T follicular helper cell (primary cell): ENCODE results near the gene USH2A.

ENCODE experiments used
- DNase-seq: peaks from one replicate; pipeline ENCODE4 v3.0.0-alpha.2; 2020; ENCODE audit warnings: low read depth

USH2A gene

DNA sequence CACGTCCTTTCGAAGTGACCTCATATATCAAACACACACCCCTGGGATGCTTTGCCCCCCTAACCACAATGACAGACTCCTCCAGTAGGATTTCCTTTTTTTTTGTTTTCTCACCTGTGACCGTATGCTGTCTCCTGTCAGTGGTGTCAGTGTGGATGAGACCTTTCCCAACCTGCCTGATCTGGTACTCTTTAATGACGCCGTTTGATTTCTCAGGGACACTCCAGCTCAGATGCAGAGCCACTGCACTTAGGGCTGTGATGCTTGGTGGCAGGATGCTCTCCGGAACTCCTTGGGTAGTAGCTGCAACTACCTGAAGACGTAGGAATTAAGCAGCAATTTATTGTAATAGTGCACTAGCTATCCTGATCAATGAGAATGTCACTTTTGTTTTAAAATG lies 643.5 kb downstream of the USH2A start:
- DNase-seq: no peak

DNA sequence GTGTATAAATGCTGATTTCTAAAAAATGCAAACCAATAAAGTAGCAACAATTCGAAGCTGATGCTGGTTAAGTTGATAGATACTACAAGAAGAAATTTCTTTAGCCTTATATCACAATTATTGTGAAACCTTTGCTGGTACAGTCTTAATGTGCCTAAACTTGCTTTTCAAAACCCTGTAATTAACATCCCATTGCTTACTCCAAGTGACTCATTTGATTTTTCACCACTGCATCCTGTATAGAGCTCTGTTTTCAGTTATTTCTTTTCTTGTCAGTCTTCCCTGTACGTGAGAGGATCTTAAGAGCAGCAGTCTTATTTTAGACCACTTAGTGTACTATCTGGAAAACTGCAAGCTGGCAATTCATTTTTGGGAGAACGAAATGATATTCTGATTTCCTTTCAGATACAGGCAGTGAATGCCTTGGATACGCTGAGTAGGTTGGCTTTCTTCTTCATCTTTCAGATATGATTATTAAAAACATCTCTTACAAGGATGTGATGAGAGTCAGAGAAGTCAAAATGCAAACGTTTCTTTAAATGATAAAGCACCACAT lies 645.8 kb downstream of the USH2A start:
- DNase-seq: no peak

DNA sequence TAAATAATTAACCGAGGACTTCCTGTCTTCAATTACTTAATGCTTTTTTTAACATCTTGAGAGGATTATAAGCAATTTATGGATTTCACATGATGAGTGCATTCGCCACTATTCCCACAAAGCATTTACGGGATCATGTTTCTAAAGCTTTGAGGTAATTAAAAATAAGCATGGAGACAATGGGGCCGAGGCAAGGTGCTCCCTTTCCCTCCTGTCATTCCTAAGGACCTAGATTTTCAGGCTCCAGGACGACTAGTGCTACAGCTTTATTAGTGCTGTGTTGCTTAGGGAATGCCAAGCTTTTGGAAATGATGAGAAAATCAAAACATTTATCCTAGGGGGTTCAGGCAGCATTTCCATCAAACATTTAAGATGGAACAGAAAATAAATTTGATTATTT lies 646.9 kb downstream of the USH2A start:
- DNase-seq: no peak

DNA sequence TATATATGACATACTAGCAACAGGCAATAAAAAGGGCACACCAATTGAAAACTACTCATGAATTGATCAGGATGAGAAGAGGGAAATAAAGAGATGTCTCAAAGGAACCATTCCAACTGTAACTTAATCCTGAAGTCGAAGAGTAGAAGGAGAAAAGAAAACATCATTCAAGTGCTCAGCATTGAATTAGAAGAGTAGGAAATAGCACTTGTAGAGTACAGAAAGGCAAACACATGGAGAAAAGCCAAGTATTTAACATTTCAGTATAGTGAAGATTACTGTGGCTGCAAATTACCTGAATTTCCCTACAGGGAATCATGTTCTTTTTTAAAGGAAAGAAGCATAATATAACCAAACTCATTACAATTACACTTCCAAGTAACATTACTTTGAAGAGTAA lies 651.1 kb downstream of the USH2A start:
- DNase-seq: no peak

DNA sequence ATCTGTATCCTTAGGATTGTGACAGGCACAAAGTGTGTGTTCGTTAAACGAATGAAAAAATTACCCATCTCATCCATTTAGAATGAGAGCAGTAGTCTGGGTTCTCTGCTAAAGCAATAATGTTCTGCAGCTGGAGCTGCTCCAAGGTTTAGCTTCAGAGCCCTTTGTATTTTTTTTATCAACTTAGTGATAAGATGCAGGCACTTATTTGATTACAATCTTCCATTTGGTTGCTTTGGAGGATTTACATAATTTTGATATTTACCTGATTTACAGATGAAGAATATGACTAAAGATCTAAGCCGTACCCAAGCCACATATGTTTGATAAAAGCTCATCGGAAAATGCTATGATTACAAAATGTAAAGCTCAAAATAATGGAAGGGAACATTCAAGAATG lies 654.9 kb downstream of the USH2A start:
- no peak for DNase-seq

DNA sequence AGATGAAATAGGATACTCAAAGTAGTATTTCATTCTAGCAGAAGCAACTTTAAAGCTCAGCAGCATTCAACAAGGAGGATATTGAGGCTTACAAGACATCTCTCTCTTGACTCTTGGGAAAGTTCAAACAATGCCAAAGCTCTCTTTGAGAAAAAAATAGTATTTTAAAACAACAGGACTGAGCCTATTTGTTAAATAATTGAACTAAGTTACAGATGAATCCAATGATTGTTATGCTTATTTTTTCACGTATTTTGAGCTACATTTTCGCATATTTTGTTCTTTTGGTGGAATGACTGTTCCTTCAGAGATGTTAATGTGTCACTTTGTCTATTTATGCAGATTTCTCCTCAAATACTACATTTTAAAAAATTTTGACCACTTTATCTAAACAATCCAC lies 655.5 kb downstream of the USH2A start:
- DNase-seq: no peak

DNA sequence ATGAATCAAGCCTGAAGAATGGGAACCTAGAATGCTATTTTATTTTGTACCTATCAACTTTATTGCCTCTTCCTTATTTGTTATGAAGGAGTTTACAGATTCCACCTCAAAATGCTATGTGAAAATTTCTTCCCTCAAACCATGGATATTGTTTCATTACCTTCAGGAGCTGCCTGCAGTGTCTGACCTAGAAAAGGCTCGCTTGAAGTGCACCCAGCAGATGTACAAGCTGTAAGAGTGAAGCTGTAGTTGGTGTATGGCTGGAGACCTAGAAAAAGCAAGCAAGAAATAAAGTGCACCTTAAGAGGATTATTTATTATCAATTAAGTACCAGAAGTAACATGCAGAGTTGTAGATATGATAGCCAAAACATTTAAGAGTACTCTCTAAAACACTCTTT lies 656.7 kb downstream of the USH2A start:
- no peak for DNase-seq

DNA sequence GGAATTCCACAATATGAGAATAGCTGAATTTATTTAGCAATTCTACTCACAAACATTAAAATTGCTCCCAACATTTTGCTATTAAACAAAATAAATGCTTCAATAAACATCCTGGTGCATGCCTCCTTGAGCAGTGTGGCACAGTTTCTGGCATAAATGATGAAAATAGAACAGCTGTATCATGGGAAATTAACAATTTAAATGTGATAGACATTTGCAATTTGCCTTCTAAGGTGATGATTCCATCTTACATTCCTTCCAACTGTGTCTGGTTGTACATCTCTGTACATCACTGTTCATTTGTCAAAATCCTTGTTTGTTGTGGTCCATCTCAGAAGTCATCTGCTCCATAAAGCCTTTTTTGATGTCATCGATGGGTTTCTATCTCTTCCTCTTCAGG lies 657.4 kb downstream of the USH2A start:
- DNase-seq: no peak

DNA sequence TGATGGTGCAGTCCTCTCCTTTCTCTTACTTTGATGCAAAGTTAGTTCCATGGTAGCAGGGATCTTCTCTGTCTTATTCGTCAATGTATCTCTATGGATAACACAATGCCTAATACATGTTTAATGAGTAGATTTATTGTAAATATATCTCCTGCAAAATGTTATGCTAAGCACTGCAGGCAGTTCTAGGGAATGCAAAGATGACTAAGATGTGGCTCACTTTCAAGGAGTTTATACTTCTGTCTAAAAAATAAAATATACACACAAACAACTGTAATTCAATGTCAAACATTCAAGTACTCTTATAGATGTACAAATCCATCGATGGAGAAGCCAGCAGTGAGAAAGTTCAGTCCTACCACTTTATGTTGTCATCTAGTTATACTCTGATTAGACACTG lies 661.8 kb downstream of the USH2A start:
- DNase-seq: no peak

DNA sequence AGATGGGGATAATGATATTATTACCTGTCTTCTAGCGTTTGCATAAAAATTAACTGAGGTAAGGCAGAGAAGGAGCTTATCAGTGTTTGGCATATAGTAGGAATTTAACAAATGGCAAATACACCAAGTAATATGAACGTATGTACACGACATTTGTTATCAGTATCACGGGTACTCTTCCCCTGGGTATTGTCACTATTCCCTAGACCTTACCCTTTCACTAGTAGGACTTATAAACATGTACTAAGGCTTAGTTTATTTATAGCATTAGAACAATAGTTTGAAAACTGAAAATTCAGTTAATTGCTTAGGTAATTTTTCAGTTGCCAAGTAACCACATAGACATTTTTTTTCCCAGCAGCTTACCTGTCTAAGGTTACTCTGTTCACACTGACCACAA lies 669.1 kb downstream of the USH2A start:
- DNase-seq: no peak

DNA sequence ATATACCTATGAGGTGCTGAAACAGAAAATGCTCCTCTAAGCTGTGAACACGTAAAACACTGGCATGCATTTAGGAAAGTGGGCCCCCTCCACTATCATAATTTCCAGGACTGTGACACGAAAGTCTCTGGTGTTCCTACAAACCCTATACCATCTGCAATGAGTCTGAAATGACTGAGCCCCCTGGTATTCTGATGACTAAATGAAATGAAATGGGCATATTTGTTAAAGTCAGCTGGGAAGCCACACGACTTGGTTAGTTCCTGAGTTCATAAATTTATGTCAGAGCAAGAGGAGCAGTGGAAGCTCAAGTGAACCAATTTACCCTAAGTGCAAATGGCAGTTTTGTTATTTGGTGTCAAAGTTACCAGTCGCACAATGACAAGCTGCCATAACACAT lies 673.8 kb downstream of the USH2A start:
- no peak for DNase-seq

DNA sequence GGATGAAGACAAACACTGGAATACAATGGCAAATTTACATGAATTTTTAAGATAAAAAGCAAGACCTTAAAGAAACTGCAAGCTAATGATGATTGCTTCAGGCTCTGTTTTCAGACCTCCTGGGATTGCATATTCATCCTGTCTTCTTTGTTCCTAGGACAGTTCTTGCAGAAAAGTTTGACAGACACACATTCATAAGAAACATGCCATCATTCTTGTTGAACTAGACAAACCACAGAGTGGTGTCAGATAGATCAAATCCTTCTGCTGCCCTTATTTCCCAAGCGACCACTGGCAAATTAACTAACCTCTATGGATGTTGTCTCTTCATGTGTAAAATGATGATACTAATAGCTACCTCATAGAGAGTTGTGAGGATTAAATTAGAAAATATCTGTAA lies 674.8 kb downstream of the USH2A start:
- no peak for DNase-seq

DNA sequence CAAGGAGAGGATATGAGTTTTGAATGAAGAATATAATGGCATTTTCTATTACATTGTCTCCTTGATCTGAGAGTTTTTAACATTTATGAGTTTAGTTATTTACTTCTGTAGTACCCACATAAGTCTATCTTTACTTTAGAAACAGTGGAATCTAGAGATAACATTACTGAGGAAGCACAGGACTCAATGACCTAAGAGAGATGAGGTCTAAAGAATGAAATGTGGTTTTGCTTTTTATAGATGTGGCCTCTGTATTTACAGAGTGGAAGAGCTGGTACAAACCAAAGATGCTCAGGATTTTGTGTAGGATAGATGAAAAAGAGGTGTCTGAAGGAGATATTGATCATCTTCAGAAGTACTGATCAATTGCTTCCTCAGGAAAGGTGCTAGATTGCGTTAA lies 678.8 kb downstream of the USH2A start:
- DNase-seq: no peak

DNA sequence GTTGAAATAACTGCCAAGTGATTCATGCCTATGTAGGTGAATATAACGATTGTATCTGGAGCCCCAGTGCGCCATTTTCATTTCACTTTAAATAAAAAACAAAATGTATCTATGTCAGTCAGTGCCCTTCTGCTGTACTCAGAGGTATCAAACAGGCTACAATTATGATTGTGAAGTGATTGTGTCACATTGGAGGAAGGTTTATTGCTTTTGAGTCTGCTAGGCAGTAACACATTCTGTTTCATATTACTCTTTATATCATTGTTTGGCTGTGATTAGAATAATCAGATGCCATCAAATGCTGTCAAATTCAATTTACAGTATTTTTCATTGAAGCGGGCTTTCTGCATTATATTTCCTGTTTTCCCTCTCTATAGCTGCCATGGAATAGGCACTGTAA lies 684.2 kb downstream of the USH2A start:
- no peak for DNase-seq

DNA sequence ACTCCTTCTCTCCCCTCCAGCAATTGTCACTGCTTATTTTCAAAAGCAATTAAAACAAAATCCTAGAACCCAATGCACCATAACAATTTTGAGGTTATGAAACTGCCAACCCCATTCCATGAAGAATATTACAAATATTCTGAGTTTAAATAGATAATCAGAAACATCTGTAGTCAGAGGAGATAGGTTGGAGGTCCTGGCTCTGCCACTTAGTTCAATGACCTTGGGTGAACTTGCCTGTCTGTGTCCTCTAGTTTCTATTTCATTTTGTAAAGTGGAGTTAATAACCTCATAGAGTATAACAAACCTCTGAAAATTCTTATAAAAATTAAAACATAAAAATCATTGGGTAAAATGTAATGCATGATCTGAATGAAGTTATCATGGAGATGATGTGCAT lies 691.5 kb downstream of the USH2A start:
- DNase-seq: no peak

DNA sequence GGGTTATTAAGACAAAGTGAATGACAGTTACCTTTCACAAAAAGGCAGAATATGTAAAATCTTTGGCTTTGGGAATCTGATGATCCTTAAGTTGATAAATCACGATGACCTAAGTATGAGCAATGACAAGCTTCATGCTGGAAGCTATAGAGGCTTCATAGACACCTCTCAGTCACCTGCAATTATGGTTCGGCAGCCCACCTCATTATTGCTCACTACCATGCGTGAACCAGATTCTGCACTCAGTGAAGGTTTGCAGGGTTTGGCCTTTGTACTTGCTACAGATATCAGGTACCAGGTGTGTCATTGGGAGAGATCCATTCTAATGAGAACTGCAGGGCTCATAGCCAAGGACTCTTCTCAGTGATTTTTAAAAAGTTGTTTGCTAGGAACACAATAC lies 692.6 kb downstream of the USH2A start:
- DNase-seq: no peak

DNA sequence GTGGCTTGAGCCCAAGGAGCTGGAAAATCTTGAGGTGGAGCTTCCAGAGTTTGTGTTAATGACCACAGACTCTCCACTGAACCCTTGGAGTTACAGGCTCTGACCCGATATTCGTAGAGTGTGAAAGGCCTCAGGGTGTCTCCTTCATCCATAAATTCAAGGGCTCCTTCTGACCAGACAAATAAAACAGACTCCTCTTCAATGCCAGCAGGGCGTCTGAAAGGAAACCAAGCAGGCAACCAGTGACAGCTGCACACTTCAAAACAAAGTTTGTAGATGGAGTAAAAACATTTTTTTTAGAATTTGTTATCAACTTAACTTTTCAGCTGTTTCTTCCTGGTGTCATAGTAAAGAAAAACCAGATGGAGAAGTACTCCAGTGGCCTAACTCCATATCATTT lies 695.1 kb downstream of the USH2A start:
- no peak for DNase-seq

DNA sequence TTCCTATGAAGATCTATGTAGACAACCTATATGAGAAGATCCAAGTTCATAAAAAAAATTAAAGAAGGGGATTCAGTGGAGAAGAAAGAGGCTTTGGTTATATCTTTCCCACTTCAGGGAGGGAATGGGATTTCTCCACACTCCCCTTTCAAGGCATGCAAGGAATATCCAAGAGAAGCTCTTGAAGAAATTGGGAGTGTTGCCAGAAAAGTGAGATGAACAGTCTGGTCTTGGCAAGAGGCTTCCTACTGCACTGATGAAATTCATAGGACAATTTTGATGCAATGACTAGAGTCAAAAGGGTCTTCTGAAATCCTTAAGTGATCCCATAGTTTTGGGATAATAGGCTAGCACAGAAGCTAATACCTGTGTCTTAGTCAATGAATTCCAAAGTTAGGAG lies 703.1 kb downstream of the USH2A start:
- no peak for DNase-seq

DNA sequence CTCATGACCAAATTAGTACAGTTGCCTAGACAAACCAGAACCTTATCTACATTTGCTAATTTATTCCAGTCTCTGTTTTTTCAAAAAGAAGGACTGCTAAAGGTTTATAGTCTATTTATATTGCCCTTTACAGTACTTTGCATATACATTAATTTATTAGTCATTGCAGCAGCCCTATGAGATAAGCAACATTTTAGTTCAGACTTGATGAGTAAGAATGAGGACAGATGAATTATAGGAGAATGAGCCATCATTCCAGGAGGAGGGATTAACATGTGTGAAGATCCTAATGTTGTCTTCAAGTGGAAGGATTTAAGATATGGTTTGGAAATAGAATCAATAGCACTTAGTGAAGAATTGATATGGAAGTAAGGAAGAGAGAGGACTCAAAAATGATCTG lies 703.7 kb downstream of the USH2A start:
- no peak for DNase-seq

DNA sequence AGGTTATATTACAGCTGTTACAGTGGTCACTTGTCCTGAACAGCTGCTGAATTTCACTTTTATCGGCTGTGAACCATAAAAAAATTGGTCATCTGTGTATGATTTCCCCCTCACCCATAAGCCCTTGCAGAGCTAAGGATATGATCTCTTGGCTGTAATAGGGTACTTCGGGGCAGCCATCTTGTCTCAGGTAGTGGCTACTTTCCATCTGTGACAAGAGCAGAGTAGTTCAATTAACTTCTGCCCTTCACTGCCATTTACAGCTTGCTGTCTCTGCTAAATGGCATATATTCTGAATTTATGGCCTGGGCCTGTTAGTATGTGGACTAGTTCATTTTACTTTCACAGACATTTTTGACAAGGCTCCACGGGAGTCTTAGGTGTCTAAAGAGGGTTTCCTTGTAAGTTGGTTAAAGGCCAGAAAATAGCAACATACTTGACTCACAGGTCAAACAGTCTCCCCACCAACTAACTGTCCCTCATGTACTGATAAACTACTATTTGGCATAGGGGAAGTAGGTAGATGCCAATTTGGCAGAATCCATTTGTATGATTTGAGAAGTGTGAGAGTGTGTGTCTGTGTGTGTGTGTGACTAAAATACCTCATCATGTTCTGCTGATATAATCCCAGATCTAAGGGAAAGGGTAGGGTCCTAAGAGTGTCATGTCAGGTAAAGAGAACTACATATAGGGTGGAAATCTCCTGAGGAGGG lies 704.5 kb downstream of the USH2A start:
- no peak for DNase-seq

DNA sequence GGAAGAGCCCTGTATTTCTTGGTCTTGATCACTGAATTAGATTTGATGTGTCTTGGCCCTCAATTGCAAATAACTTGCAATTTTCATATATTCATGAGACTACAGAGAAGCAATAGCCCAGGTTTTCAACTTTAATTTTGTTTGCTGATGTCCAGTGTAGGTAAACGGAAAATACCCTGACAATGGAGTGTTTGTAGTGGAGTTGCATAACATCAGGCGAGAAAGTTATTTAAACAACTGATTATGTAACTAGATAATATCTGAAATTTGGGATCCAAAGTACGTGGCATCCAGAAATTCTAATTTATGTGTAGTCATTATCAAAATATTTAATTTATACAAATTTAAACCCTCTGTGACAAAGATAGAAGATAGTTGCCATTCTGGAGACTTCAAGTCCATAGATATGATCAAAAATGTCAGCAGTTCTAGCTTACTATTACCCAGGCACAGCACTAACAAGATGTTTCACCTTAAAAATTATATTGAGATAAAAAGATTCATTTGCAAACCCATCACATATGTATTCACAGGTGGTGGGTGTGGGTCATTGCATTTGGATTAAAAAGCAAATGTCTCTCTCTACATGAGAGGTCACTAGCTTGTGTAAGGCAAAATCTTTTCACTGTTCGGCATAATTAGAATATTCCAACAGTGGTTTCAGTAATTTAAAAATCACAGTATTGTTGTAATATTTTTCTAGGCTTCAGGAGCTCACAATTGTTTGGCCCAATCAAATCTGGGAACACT lies 705.4 kb downstream of the USH2A start:
- DNase-seq: no peak

DNA sequence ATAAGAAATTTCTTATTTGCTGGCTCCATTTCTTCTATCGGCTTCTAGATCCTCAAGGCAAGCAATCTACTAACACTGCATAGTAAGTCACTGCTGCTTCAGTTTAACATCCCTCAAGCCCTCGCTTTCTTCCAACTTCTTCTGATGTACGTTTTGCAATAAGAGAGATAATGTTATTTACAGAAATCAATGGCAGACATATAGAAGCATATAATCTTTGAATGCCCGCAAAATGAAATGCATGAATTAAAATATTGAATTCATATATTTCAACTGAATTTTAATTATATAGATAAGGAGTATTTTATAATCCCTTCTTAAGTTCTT lies 712.4 kb downstream of the USH2A start:
- no peak for DNase-seq

DNA sequence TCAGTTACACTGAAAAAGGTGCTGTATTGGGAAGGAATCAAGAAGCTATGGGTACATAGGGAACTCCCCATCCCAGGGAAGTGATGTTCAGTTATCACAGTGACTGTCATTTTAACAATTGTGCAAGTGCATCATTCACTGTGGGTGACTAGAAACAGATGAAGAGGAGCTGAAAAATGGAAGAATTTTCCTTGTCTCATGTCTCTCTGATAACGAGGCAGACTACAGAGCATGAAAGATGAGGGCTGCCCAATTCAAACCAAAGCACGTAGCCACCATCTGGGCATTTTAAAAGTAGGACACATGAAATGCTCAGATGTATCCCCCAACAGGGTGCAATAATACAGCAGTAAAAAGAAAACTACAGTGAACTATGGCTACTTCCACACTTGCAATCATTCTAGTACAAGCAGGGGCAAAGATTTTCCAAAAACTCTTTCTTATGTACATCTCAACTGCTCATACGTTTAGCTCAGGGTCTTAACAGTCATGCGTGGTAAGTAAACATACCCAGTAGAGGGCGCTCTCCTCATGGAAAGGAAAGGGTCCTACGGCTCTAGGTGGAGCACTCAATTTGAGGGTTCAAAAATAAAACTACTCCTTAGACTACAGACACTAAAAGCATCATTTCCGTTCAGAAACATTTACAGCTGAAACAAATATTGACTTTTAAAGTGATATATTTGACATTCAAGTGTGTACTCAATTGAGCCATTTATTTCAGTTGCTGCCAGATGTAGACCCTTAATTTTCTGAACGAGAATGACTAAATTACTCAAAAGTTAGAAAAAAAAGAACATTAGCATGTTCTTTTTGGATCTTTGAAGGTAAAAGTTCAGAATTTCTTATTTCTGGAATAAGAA lies 713.0 kb downstream of the USH2A start:
- DNase-seq: no peak
